Measurements from ENCODE around the gene ASCC2. TPM values are rescaled to one million over a fixed set of nuclear protein-coding genes. Genes with fewer than 3 reads are reported as not detected.

The ASCC2 gene
- total and polyA plus RNA-seq, 2 donors (not counting 3 experiments of a cell fraction or from before 2014, with no cell fraction given), result 43.6 to 60.7 TPM

GRCh38 chr22:29883045-29883774 is 45.1 kb upstream of the ASCC2 start, which contains the start of gene MTMR3:
MTMR3 (plus strand) TSS chr22:29883174; CDS start chr22:29971060, 87,886 bp downstream.
- FAIRE-seq, result peak; percentile 78
- POLR2A ChIA-PET, result interaction anchor here (0.7 to 1.4 kb wide), 2 partner anchors 24 to 122 kb away, joined by 3 to 6 read pairs; no protein-coding TSS in a partner anchor
- BruUV-seq (replicated peaks), result no TSS peak

More at GRCh38 chr22:29883045-29883774, 45.1 kb upstream of the ASCC2 start, which contains the start of gene MTMR3:
- Histone ChIP-seq H3K4me1 (ENCODE audit: control insufficient read depth, extremely low read depth, insufficient read depth, low read length) (peaks cover 4% of the 10 kb centered on the region), H3K36me3 (ENCODE audit: control insufficient read depth in 2 of 2, extremely low read depth in 1 of 2, insufficient read depth in 2 of 2, low read length in 2 of 2) (no peaks in the 10 kb centered on the region), H2AFZ (ENCODE audit: low read depth, low read length) (peak within 1 kb of the TSS; percentile 92), H3K4me2 (ENCODE audit: insufficient read depth, low read length) (peak within 1 kb of the TSS; percentile 82), H3K9me1 (replicated peaks; ENCODE audit: control insufficient read depth, extremely low read depth, insufficient read depth, low read length) (no peaks in the 10 kb centered on the region), H3K4me3 (replicated peaks in 1 of 3; ENCODE audit: insufficient read depth in 1 of 3, low read depth in 1 of 3, low read length in 3 of 3) (peak within 1 kb of the TSS; percentile 42 to 81 (median 59)), H3K27ac (ENCODE audit: insufficient read depth, low read depth, low read length) (peak within 1 kb of the TSS; percentile 58), H3K79me2 (ENCODE audit: control insufficient read depth, insufficient read depth, low read length) (peaks cover 41% of the 10 kb centered on the region), H3K9ac (replicated peaks; ENCODE audit: extremely low read depth, insufficient read depth, low read length) (peak within 1 kb of the TSS; percentile 74), H3K9me3 (replicated peaks; ENCODE audit: control insufficient read depth, insufficient read depth, low read length) (no peaks in the 10 kb centered on the region), H4K20me1 (replicated peaks; ENCODE audit: control insufficient read depth, extremely low read depth, insufficient read depth, low read length) (peaks cover 4% of the 10 kb centered on the region), H3K27me3 (ENCODE audit: control insufficient read depth in 2 of 2, insufficient read depth in 2 of 2, low read length in 2 of 2) (no peaks in the 10 kb centered on the region)
- CTCF ChIA-PET, result interaction anchor here (0.6 to 3.6 kb wide), 14 partner anchors 25 to 247 kb away, joined by 3 to 41 read pairs (median 3); no protein-coding TSS in a partner anchor
- TF ChIP-seq, protein P1, sequence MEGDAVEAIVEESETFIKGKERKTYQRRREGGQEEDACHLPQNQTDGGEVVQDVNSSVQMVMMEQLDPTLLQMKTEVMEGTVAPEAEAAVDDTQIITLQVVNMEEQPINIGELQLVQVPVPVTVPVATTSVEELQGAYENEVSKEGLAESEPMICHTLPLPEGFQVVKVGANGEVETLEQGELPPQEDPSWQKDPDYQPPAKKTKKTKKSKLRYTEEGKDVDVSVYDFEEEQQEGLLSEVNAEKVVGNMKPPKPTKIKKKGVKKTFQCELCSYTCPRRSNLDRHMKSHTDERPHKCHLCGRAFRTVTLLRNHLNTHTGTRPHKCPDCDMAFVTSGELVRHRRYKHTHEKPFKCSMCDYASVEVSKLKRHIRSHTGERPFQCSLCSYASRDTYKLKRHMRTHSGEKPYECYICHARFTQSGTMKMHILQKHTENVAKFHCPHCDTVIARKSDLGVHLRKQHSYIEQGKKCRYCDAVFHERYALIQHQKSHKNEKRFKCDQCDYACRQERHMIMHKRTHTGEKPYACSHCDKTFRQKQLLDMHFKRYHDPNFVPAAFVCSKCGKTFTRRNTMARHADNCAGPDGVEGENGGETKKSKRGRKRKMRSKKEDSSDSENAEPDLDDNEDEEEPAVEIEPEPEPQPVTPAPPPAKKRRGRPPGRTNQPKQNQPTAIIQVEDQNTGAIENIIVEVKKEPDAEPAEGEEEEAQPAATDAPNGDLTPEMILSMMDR (IDR thresholded peaks at IDR 0.05; ENCODE audit: extremely low read depth in 1 of 2, insufficient read depth in 1 of 2, low read depth in 1 of 2, low read length in 2 of 2), result peak; percentile 34 to 61
- TF ChIP-seq EZH2 (IDR thresholded peaks at IDR 0.05; ENCODE audit: borderline replicate concordance, low read depth, low read length, severe bottlenecking), result no peak
- peak; percentile 57 for TF ChIP-seq POLR2AphosphoS5 (IDR thresholded peaks at IDR 0.05; ENCODE audit: insufficient read depth, low read depth, low read length)
- peak; percentile 91 for DNase-seq (ENCODE audit: low read depth, low spot score)
- intact Hi-C loops (cut with micrococcal nuclease) (loop anchor here (1.0 to 10.0 kb wide), 4 partner anchors 45 to 202 kb away; partner anchors contain the start of genes ASCC2, HORMAD2, UQCR10 and ZMAT5), dilution Hi-C loops (cut with MboI; ENCODE audit: extremely low pct_ligation_motif_present, low sequenced_read_pairs) (no loop called here)

Measured in endothelial cell of umbilical vein (primary cell).